Breast epithelium (tissue), 4 donors: ENCODE results near the gene SALL4. TPM values are rescaled to one million over a fixed set of nuclear protein-coding genes. Genes with fewer than 3 reads are reported as not detected.

Experiments
- DNase-seq, 2 donors: peaks; one replicate each; pipeline ENCODE4 v3.0.0-alpha.2; 2019; ENCODE audit warnings: low spot score in 2 of 2
- H3K27ac ChIP-seq, 2 donors: fragments of 200-600 bp; sonication (generic) in 1 of 2; one replicate each; pipeline ENCODE4 v1.5.1; 2016 to 2019; ENCODE audit warnings: mild to moderate bottlenecking in 1 of 2
- H3K27me3 ChIP-seq, 2 donors: fragments of 200-600 bp; sonication (generic) in 1 of 2; one replicate each; pipeline versions ENCODE4 v1.5.1 to v1.6.0; 2017 to 2019; ENCODE audit warnings: control low read depth in 1 of 2, mild to moderate bottlenecking in 1 of 2
- H3K36me3 ChIP-seq: fragments of 200-600 bp; one replicate; pipeline ENCODE4 v1.5.1; 2019
- H3K4me1 ChIP-seq, 2 donors: fragments of 200-600 bp; sonication (generic); one replicate each; pipeline ENCODE4 v1.5.1; 2016 to 2019; ENCODE audit warnings: control low read depth in 1 of 2
- H3K4me3 ChIP-seq, 3 donors: fragments of 200-600 bp; sonication (generic); 1 replicate in 2 of 3; 2 replicates in 1 of 3; pipeline ENCODE4 v1.5.1; 2016 to 2019; ENCODE audit warnings: mild to moderate bottlenecking in 3 of 3, moderate library complexity in 2 of 3
- H3K9me3 ChIP-seq, 2 donors: fragments of 200-600 bp; sonication (generic) in 1 of 2; one replicate each; pipeline ENCODE4 v1.5.1; 2016 to 2019; ENCODE audit warnings: control low read depth in 1 of 2
- CTCF ChIP-seq, 3 donors: fragments of 450-650 bp; IDR thresholded peaks; one replicate each; pipeline ENCODE4 v1.5.1; 2016 to 2017; ENCODE audit warnings: antibody characterized with exemption in 3 of 3, mild to moderate bottlenecking in 3 of 3, moderate library complexity in 3 of 3
- POLR2A ChIP-seq: fragments of 450-650 bp; IDR thresholded peaks from one replicate; pipeline ENCODE4 v1.6.1; 2016; ENCODE audit warnings: antibody characterized with exemption, mild to moderate bottlenecking, moderate library complexity
- POLR2AphosphoS5 ChIP-seq, 3 donors: sonication (generic); formaldehyde crosslinking; IDR thresholded peaks; one replicate each; pipeline ENCODE4 v1.6.1; 2017; ENCODE audit warnings: antibody characterized with exemption in 3 of 3
- intact Hi-C: fragments of 100-400 bp; cut with DNase I; formaldehyde crosslinking; loops from one replicate; pipeline ENCODE4 v1.15.1; 2023; ENCODE audit warnings: low total_unique reads
- total RNA-seq, 3 donors: library from RNA; depleted of rRNA; stranded (reverse); fragments of >200 nt; gene quantifications; one replicate each; pipeline ENCODE4 v1.1.0, GENCODE V29; 2016

SALL4 gene
- total RNA-seq, 3 donors from 2014 or later = 0.29 to 0.33 (median 0.32) TPM

GRCh38 chr20:51735728-51736600 is 66.4 kb downstream of the SALL4 start:
- Histone ChIP-seq H3K4me1 (no peaks in the 10 kb centered on the region), H3K4me3 (no peak overlapping the region), H3K27me3 (no peaks in the 10 kb centered on the region), H3K36me3 (no peaks in the 10 kb centered on the region), H3K9me3 (no peaks in the 10 kb centered on the region), H3K27ac (peak overlapping the region in 1 of 2 donors; percentile 25)
- no peak for DNase-seq
- no peak for TF ChIP-seq POLR2AphosphoS5 (IDR thresholded peaks at IDR 0.05)
- TF ChIP-seq POLR2A = no peak
- TF ChIP-seq CTCF (IDR thresholded peaks at IDR 0.05) = no peak
- intact Hi-C loops = no loop called here

- Histone ChIP-seq H3K36me3 (no peaks in the 10 kb centered on the region), H3K4me1 (no peaks in the 10 kb centered on the region), H3K4me3 (no peak overlapping the region), H3K27ac (no peak overlapping the region), H3K9me3 (no peaks in the 10 kb centered on the region), H3K27me3 (no peaks in the 10 kb centered on the region)
- DNase-seq = no peak
- TF ChIP-seq POLR2AphosphoS5 (IDR thresholded peaks at IDR 0.05) (no peak), POLR2A (no peak), CTCF (IDR thresholded peaks at IDR 0.05) (no peak)
- intact Hi-C loops = no loop called here
These were observed 67.2 kb downstream of the SALL4 start for GRCh38 chr20:51734876-51735720.

GRCh38 chr20:51733070-51733469 is 69.3 kb downstream of the SALL4 start:
- no peak for DNase-seq
- no peaks in the 10 kb centered on the region for H3K27me3 ChIP-seq
- H3K36me3 ChIP-seq = no peaks in the 10 kb centered on the region
- no peak for TF ChIP-seq POLR2AphosphoS5 (IDR thresholded peaks at IDR 0.05)
- no peak for TF ChIP-seq POLR2A
- TF ChIP-seq CTCF (IDR thresholded peaks at IDR 0.05) = no peak
- no peak overlapping the region for H3K4me3 ChIP-seq
- intact Hi-C loops = no loop called here
- H3K9me3 ChIP-seq = no peaks in the 10 kb centered on the region
- H3K4me1 ChIP-seq = no peaks in the 10 kb centered on the region
- H3K27ac ChIP-seq = no peak overlapping the region

Other genes with a start within 250 kb of the SALL4 start
- 10 to 100 TPM; 41.6 to 98.4 (median 50.8) TPM for gene ATP9A, start 34.1 kb downstream of the SALL4 start, total RNA-seq